GM12878 (cell line): ENCODE measurements around the gene TEX55.

Experiments
- CHD4 ChIP-seq: fragments of 200-600 bp; sonication (generic); IDR thresholded peaks from 2 replicates; pipeline ENCODE4 v1.6.1; 2016; ENCODE audit warnings: mild to moderate bottlenecking
- CREB1 ChIP-seq: IDR thresholded peaks from 2 replicates; pipeline ENCODE4 v1.6.1; 2012; ENCODE audit warnings: low read depth, mild to moderate bottlenecking, inconsistent platforms
- KDM1A ChIP-seq: fragments of 200-600 bp; sonication (generic); IDR thresholded peaks from 2 replicates; pipeline ENCODE4 v1.6.1; 2016; ENCODE audit warnings: borderline replicate concordance
- POLR2A ChIP-seq: IDR thresholded peaks from 2 replicates; pipeline ENCODE4 v1.6.1; 2011; ENCODE audit warnings: low read depth, mild to moderate bottlenecking, low read length
- POLR2AphosphoS2 ChIP-seq: IDR thresholded peaks from 2 replicates; pipeline ENCODE4 v1.6.1; 2011; ENCODE audit warnings: low read depth, mild to moderate bottlenecking, low read length, improper control_type of control experiment, moderate library complexity
- POLR2AphosphoS5 ChIP-seq: IDR thresholded peaks from 2 replicates; pipeline ENCODE4 v1.6.1; 2011; ENCODE audit warnings: mild to moderate bottlenecking, low read length, inconsistent platforms
- RAD21 ChIP-seq: IDR thresholded peaks from 2 replicates; pipeline ENCODE4 v1.6.1; 2011; ENCODE audit warnings: mild to moderate bottlenecking, low read depth, low read length, moderate library complexity; ENCODE audit not compliant: insufficient read depth
- SMC3 ChIP-seq: IDR thresholded peaks from 2 replicates; pipeline ENCODE4 v1.6.1; 2011; ENCODE audit warnings: low read length, improper control_type of control experiment, borderline replicate concordance
- ZNF274 ChIP-seq: IDR thresholded peaks from one replicate; pipeline ENCODE4 v1.8.0; 2011; ENCODE audit not compliant: insufficient read length, insufficient read depth
- TF ChIP-seq, protein P1 (sequence below): IDR thresholded peaks from 2 replicates; pipeline ENCODE4 v1.6.1; 2012; ENCODE audit warnings: low read length, inconsistent platforms
- TF ChIP-seq, protein P2 (sequence below), 3 experiments: IDR thresholded peaks in 2 of 3; conservative IDR thresholded peaks in 1 of 3; 2 replicates each; pipeline ENCODE4 v1.5.1; 2011; ENCODE audit warnings: low read depth in 3 of 3, low read length in 3 of 3, mild to moderate bottlenecking in 3 of 3, control low read depth in 2 of 3, moderate library complexity in 2 of 3, inconsistent platforms in 1 of 3, mixed read lengths in 1 of 3; ENCODE audit not compliant: control insufficient read depth in 2 of 3, insufficient read depth in 1 of 3; ENCODE audit errors: extremely low read depth in 1 of 3
- TF ChIP-seq, protein P3 (sequence below): IDR thresholded peaks from 2 replicates; pipeline ENCODE4 v1.6.1; 2012; ENCODE audit warnings: low read depth, low read length, improper control_type of control experiment

DNA sequence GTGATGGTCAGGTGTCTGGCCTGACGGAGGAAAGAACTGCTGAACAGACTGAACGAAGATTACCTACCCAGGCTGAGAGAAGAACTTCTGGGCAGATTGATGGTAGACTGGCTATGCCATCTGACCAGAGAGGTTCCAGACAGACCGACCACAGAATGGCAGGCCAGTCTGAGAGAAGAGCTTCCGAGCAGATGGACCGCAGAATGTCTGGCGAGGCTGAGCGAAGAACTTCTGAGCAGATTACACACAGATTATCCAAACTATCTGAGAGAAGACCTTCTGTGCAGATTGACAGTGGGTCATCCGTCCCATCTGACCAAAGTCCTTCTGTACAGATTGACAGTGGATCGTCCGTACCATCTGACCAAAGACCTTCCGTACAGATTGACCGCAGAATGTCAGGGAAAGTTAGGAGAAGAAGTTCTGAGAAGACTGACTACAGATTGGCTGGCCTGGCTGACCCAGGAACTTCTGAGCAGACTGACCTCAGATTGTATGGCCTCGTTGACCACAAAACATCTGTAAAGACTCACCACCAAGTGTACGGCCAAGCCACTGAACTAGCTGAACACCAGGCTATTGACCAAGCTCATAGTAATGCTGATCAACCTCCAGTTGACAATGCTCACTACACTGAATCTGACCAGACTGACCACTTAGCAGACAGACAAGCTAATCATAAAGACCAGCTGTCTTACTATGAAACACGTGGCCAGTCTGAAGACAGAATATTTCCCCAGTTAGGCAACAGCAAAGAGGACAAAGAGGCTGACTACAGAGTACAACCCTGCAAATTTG lies 812 bp downstream of the TEX55 start:
- TF ChIP-seq, protein P1, sequence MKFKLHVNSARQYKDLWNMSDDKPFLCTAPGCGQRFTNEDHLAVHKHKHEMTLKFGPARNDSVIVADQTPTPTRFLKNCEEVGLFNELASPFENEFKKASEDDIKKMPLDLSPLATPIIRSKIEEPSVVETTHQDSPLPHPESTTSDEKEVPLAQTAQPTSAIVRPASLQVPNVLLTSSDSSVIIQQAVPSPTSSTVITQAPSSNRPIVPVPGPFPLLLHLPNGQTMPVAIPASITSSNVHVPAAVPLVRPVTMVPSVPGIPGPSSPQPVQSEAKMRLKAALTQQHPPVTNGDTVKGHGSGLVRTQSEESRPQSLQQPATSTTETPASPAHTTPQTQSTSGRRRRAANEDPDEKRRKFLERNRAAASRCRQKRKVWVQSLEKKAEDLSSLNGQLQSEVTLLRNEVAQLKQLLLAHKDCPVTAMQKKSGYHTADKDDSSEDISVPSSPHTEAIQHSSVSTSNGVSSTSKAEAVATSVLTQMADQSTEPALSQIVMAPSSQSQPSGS, result no peak
- TF ChIP-seq CHD4, result no peak
- no peak for TF ChIP-seq POLR2AphosphoS5
- TF ChIP-seq ZNF274, result no peak
- TF ChIP-seq RAD21, result no peak
- no peak for TF ChIP-seq POLR2A
- no peak for TF ChIP-seq POLR2AphosphoS2
- TF ChIP-seq, protein P2, sequence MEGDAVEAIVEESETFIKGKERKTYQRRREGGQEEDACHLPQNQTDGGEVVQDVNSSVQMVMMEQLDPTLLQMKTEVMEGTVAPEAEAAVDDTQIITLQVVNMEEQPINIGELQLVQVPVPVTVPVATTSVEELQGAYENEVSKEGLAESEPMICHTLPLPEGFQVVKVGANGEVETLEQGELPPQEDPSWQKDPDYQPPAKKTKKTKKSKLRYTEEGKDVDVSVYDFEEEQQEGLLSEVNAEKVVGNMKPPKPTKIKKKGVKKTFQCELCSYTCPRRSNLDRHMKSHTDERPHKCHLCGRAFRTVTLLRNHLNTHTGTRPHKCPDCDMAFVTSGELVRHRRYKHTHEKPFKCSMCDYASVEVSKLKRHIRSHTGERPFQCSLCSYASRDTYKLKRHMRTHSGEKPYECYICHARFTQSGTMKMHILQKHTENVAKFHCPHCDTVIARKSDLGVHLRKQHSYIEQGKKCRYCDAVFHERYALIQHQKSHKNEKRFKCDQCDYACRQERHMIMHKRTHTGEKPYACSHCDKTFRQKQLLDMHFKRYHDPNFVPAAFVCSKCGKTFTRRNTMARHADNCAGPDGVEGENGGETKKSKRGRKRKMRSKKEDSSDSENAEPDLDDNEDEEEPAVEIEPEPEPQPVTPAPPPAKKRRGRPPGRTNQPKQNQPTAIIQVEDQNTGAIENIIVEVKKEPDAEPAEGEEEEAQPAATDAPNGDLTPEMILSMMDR (IDR thresholded peaks at IDR 0.05 in 2 of 3, conservative IDR thresholded peaks at IDR 0.05 in 1 of 3; ENCODE audit: control insufficient read depth in 2 of 3, extremely low read depth in 1 of 3, insufficient read depth in 1 of 3, low read depth in 3 of 3, low read length in 3 of 3), result no peak
- TF ChIP-seq CREB1, result no peak
- TF ChIP-seq, protein P3, sequence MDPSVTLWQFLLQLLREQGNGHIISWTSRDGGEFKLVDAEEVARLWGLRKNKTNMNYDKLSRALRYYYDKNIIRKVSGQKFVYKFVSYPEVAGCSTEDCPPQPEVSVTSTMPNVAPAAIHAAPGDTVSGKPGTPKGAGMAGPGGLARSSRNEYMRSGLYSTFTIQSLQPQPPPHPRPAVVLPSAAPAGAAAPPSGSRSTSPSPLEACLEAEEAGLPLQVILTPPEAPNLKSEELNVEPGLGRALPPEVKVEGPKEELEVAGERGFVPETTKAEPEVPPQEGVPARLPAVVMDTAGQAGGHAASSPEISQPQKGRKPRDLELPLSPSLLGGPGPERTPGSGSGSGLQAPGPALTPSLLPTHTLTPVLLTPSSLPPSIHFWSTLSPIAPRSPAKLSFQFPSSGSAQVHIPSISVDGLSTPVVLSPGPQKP, result no peak
- no peak for TF ChIP-seq KDM1A
- no peak for TF ChIP-seq SMC3
